Measurements from ENCODE around the gene IL10RA. TPM values are rescaled to one million over a fixed set of nuclear protein-coding genes. Genes with fewer than 3 reads are reported as not detected.
A peak's percentile ranks its signal among the peaks of the same experiment; 100 is the strongest.

IL10RA gene
- total and polyA plus RNA-seq, 9 of the 15 experiments (the other 6 are each of a cell fraction or from before 2014, with no cell fraction given), result 0.17 to 17.3 (median 2.9) TPM

GRCh38 chr11:118002541-118003423 is 16.6 kb downstream of the IL10RA start (continued):
- TF ChIP-seq CUX1 (CRISPR knock-in tag; IDR thresholded peaks at IDR 0.05), result no peak; the same call in 1 of the 2 replicates
- TF ChIP-seq FOXJ3 (CRISPR knock-in tag; IDR thresholded peaks at IDR 0.05), result no peak
- TF ChIP-seq EP300 (IDR thresholded peaks at IDR 0.05; ENCODE audit: low read length), result no peak; the same call in 1 of the 2 replicates
- no peak for TF ChIP-seq CC2D1A (IDR thresholded peaks at IDR 0.05)
- peak; percentile 35 for TF ChIP-seq TAF1 (IDR thresholded peaks at IDR 0.05; ENCODE audit: control insufficient read depth, extremely low read depth, insufficient read depth, low read length, severe bottlenecking)
- no peak for TF ChIP-seq FUS (optimal IDR thresholded peaks at IDR 0.05; ENCODE audit: low read depth, low read length)
- no peak for TF ChIP-seq NFATC3 (IDR thresholded peaks at IDR 0.05)
- TF ChIP-seq SREBF1 (IDR thresholded peaks at IDR 0.05; ENCODE audit: borderline replicate concordance, low read depth, low read length), result no peak
- peak; percentile 29; the same call in 1 of the 2 replicates for TF ChIP-seq ZNF644 (tag; IDR thresholded peaks at IDR 0.05; ENCODE audit: low read depth)
- no peak; the same call in 1 of the 2 replicates for TF ChIP-seq ZNF589 (CRISPR knock-in tag; IDR thresholded peaks at IDR 0.05; ENCODE audit: low read depth)
- no peak for TF ChIP-seq FOS (IDR thresholded peaks at IDR 0.05; ENCODE audit: extremely low read depth, insufficient read length)
- no peak for TF ChIP-seq USF2 (CRISPR knock-in tag; IDR thresholded peaks at IDR 0.05)
- TF ChIP-seq ZFP91 (CRISPR knock-in tag; IDR thresholded peaks at IDR 0.05), result no peak
- TF ChIP-seq FOXP1 (CRISPR knock-in tag; IDR thresholded peaks at IDR 0.05), result no peak
- peak; percentile 5; the same call in 1 of the 2 replicates for TF ChIP-seq GATA2 (CRISPR knock-in tag; IDR thresholded peaks at IDR 0.05)
- TF ChIP-seq ERF (CRISPR knock-in tag; IDR thresholded peaks at IDR 0.05), result 0 out of 2 replicates have a peak, but pooled peaks have one; percentile 41
- TF ChIP-seq HMG20A (CRISPR knock-in tag; conservative IDR thresholded peaks at IDR 0.05), result no peak
- TF ChIP-seq PATZ1 (CRISPR knock-in tag; IDR thresholded peaks at IDR 0.05; ENCODE audit: borderline replicate concordance), result no peak
